A549 (cell line): ENCODE measurements around the gene PDE7B.

Source experiments
- BHLHE40 ChIP-seq: IDR thresholded peaks from 2 replicates; pipeline ENCODE4 v1.6.1; 2012; ENCODE audit warnings: low read depth, low read length, inconsistent platforms
- CEBPB ChIP-seq, 2 experiments: fragments of >200 bp in 1 of 2; sonication (Bioruptor Twin) in 1 of 2; formaldehyde crosslinking in 1 of 2; IDR thresholded peaks; 2 replicates each; pipeline ENCODE4 v1.6.1; 2012 to 2016
- EP300 ChIP-seq, 2 experiments: fragments of >200 bp; sonication (Bioruptor Twin); formaldehyde crosslinking; IDR thresholded peaks; 2 replicates in 1 of 2; 3 replicates in 1 of 2; pipeline ENCODE4 v1.6.1; 2016 to 2017
- HOXA7 ChIP-seq: fragments of 250-450 bp; sonication (Bioruptor Pico); IDR thresholded peaks from 2 replicates; pipeline ENCODE4 v1.5.0; 2020; ENCODE audit warnings: mild to moderate bottlenecking, moderate library complexity
- JUN ChIP-seq, 2 experiments: fragments of >200 bp; sonication (Bioruptor Twin); formaldehyde crosslinking; IDR thresholded peaks; 2 replicates in 1 of 2; 3 replicates in 1 of 2; pipeline ENCODE4 v1.6.1; 2016 to 2017
- PHF8 ChIP-seq: fragments of 200-600 bp; sonication (generic); IDR thresholded peaks from 2 replicates; pipeline ENCODE4 v1.6.1; 2016; ENCODE audit warnings: low read depth, mild to moderate bottlenecking, antibody characterized with exemption, moderate library complexity, borderline replicate concordance
- POLR2A ChIP-seq: IDR thresholded peaks from 2 replicates; pipeline ENCODE4 v1.6.1; 2012; ENCODE audit warnings: mild to moderate bottlenecking, low read length
- RAD21 ChIP-seq, 2 experiments: fragments of >200 bp in 1 of 2; sonication (Bioruptor Twin) in 1 of 2; formaldehyde crosslinking in 1 of 2; IDR thresholded peaks in 1 of 2; conservative IDR thresholded peaks in 1 of 2; 2 replicates in 1 of 2; 3 replicates in 1 of 2; pipeline ENCODE4 v1.6.1; 2012 to 2018; ENCODE audit warnings: inconsistent platforms in 1 of 2
- TF ChIP-seq, protein P1 (sequence below): fragments of >200 bp; sonication (Bioruptor Twin); formaldehyde crosslinking; IDR thresholded peaks from 3 replicates; pipeline ENCODE4 v1.5.1; 2016
- TF ChIP-seq, protein P2 (sequence below): IDR thresholded peaks from 2 replicates; pipeline ENCODE4 v1.6.1; 2012
- TF ChIP-seq, protein P3 (sequence below): fragments of 150-350 bp; IDR thresholded peaks from 2 replicates; pipeline ENCODE4 v1.6.1; 2014; ENCODE audit warnings: low read depth, mild to moderate bottlenecking, low read length

DNA sequence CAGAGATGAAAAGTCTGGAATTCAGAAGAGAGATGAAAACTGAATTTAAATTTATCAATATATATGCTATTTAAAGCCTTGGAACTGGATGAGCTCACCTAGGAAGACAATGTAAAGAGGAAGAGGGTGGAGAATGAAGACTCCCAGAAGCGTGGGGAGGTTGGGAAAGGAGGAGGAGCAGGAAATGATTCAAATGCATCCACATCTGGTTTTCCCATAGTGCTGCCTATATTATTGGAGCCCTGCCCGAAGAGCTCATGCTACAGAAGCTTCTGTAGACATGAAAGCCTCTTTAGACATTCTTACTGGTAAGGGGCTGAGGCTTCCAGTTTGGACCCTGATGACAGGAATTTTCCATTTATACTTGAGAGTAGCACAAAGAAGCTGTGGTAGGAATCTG lies 19.2 kb downstream of the PDE7B start:
- TF ChIP-seq, protein P1, sequence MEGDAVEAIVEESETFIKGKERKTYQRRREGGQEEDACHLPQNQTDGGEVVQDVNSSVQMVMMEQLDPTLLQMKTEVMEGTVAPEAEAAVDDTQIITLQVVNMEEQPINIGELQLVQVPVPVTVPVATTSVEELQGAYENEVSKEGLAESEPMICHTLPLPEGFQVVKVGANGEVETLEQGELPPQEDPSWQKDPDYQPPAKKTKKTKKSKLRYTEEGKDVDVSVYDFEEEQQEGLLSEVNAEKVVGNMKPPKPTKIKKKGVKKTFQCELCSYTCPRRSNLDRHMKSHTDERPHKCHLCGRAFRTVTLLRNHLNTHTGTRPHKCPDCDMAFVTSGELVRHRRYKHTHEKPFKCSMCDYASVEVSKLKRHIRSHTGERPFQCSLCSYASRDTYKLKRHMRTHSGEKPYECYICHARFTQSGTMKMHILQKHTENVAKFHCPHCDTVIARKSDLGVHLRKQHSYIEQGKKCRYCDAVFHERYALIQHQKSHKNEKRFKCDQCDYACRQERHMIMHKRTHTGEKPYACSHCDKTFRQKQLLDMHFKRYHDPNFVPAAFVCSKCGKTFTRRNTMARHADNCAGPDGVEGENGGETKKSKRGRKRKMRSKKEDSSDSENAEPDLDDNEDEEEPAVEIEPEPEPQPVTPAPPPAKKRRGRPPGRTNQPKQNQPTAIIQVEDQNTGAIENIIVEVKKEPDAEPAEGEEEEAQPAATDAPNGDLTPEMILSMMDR, result no peak
- TF ChIP-seq PHF8 (no peak), POLR2A (no peak), JUN (IDR thresholded peaks at IDR 0.05) (no peak), HOXA7 (no peak), EP300 (IDR thresholded peaks at IDR 0.05) (no peak), CEBPB (IDR thresholded peaks at IDR 0.05) (no peak), RAD21 (conservative IDR thresholded peaks at IDR 0.05 in 1 of 2, IDR thresholded peaks at IDR 0.05 in 1 of 2) (no peak), BHLHE40 (no peak)
- TF ChIP-seq, protein P2, sequence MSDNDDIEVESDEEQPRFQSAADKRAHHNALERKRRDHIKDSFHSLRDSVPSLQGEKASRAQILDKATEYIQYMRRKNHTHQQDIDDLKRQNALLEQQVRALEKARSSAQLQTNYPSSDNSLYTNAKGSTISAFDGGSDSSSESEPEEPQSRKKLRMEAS, result no peak
- TF ChIP-seq, protein P3, sequence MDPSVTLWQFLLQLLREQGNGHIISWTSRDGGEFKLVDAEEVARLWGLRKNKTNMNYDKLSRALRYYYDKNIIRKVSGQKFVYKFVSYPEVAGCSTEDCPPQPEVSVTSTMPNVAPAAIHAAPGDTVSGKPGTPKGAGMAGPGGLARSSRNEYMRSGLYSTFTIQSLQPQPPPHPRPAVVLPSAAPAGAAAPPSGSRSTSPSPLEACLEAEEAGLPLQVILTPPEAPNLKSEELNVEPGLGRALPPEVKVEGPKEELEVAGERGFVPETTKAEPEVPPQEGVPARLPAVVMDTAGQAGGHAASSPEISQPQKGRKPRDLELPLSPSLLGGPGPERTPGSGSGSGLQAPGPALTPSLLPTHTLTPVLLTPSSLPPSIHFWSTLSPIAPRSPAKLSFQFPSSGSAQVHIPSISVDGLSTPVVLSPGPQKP, result no peak
